A549 (cell line): ENCODE data around the gene KLHL35. TPM values are rescaled to one million over a fixed set of nuclear protein-coding genes. Genes with fewer than 3 reads are reported as not detected.

ENCODE experiments used
- ATAC-seq, 2 experiments: fragments of 200-7000 bp in 1 of 2; fragments of >200 bp in 1 of 2; cut with Nextera tagmentation in 1 of 2; cut with Tn5 transposase in 1 of 2; 3 replicates each; pipeline versions ENCODE4 v1.8.0 to v1.9.1; 2018 to 2020; ENCODE audit warnings: mild to moderate bottlenecking in 1 of 2, moderate library complexity in 1 of 2
- CTCF ChIA-PET: fragments of 300-600 bp; sonication (Branson Sonifier 250); formaldehyde crosslinking; extraction: SDS; loops from one replicate; lab custom pipeline; 2021; ENCODE audit warnings: antibody characterized with exemption, inconsistent platforms; lab: Yijun Ruan, JAX
- POLR2A ChIA-PET: fragments of 350-600 bp; formaldehyde crosslinking; extraction: SDS; loops from one replicate; lab custom pipeline; 2021; ENCODE audit warnings: antibody characterized with exemption, inconsistent platforms; lab: Yijun Ruan, JAX
- DNase-seq, 2 experiments: peaks; one replicate each; pipeline versions ENCODE4 v3.0.0 to v3.0.0-alpha.2; 2011 to 2016; ENCODE audit warnings: low read depth in 1 of 2, low spot score in 1 of 2
- FAIRE-seq: peaks from 2 replicates; lab custom pipeline; 2011; peaks lifted over from hg19 to GRCh38; lab: Jason Lieb, UNC
- H3K27ac ChIP-seq, 2 experiments: fragments of >200 bp; sonication (Bioruptor Twin); formaldehyde crosslinking; 3 replicates each; pipeline ENCODE4 v1.5.1; 2016 to 2017
- H3K4me1 ChIP-seq: fragments of >200 bp; sonication (Bioruptor Twin); formaldehyde crosslinking; 3 replicates; pipeline ENCODE4 v1.6.1; 2016
- H3K4me2 ChIP-seq: fragments of >200 bp; sonication (Bioruptor Twin); formaldehyde crosslinking; 3 replicates; pipeline ENCODE4 v1.6.1; 2016
- H3K4me3 ChIP-seq: fragments of >200 bp; sonication (Bioruptor Twin); formaldehyde crosslinking; 3 replicates; pipeline ENCODE4 v1.5.1; 2016
- H3K9me3 ChIP-seq: fragments of >200 bp; sonication (Bioruptor Twin); formaldehyde crosslinking; 3 replicates; pipeline ENCODE4 v1.6.1; 2016
- BHLHE40 ChIP-seq: IDR thresholded peaks from 2 replicates; pipeline ENCODE4 v1.6.1; 2012; ENCODE audit warnings: low read depth, low read length, inconsistent platforms
- CHD2 ChIP-seq: fragments of 150-350 bp; IDR thresholded peaks from 2 replicates; pipeline ENCODE4 v1.6.1; 2014; ENCODE audit warnings: low read length; ENCODE audit not compliant: partially characterized antibody
- CHD4 ChIP-seq: fragments of 200-600 bp; sonication (generic); IDR thresholded peaks from 2 replicates; pipeline ENCODE4 v1.6.1; 2016; ENCODE audit warnings: antibody characterized with exemption, mild to moderate bottlenecking, borderline replicate concordance
- EHF ChIP-seq: fragments of 250-450 bp; sonication (Bioruptor Pico); IDR thresholded peaks from 2 replicates; pipeline ENCODE4 v1.5.0; 2020; ENCODE audit warnings: mild to moderate bottlenecking
- EHMT2 ChIP-seq: fragments of 200-600 bp; sonication (generic); IDR thresholded peaks from 2 replicates; pipeline ENCODE4 v1.6.1; 2016; ENCODE audit warnings: antibody characterized with exemption, low read depth, mild to moderate bottlenecking, moderate library complexity
- EP300 ChIP-seq, 2 experiments: fragments of >200 bp; sonication (Bioruptor Twin); formaldehyde crosslinking; IDR thresholded peaks; 2 replicates in 1 of 2; 3 replicates in 1 of 2; pipeline ENCODE4 v1.6.1; 2016 to 2017
- HDAC2 ChIP-seq: fragments of 200-600 bp; sonication (generic); IDR thresholded peaks from 2 replicates; pipeline ENCODE4 v1.6.1; 2016
- HEYL ChIP-seq: fragments of 250-450 bp; sonication (Bioruptor Pico); IDR thresholded peaks from 2 replicates; pipeline ENCODE4 v1.8.0; 2021; ENCODE audit warnings: mild to moderate bottlenecking, moderate library complexity
- HOXB13 ChIP-seq: fragments of 250-450 bp; sonication (Bioruptor Pico); IDR thresholded peaks from 2 replicates; pipeline ENCODE4 v1.5.0; 2020; ENCODE audit warnings: low read depth, mild to moderate bottlenecking, moderate library complexity
- JUN ChIP-seq, 2 experiments: fragments of >200 bp; sonication (Bioruptor Twin); formaldehyde crosslinking; IDR thresholded peaks; 2 replicates in 1 of 2; 3 replicates in 1 of 2; pipeline ENCODE4 v1.6.1; 2016 to 2017
- JUNB ChIP-seq: fragments of >200 bp; sonication (Bioruptor Twin); formaldehyde crosslinking; IDR thresholded peaks from 2 replicates; pipeline ENCODE4 v1.6.1; 2016
- KDM1A ChIP-seq: fragments of 200-600 bp; sonication (generic); IDR thresholded peaks from 2 replicates; pipeline ENCODE4 v1.6.1; 2016; ENCODE audit warnings: low read depth, mild to moderate bottlenecking
- MYC ChIP-seq: IDR thresholded peaks from 2 replicates; pipeline ENCODE4 v1.6.1; 2012; ENCODE audit warnings: mild to moderate bottlenecking, inconsistent platforms, low read length, improper control_type of control experiment, borderline replicate concordance
- NFE2L2 ChIP-seq: fragments of 150-350 bp; conservative IDR thresholded peaks from 2 replicates; pipeline ENCODE4 v1.6.1; 2014; ENCODE audit warnings: low read length
- NPAS2 ChIP-seq: fragments of 250-450 bp; sonication (Bioruptor Pico); IDR thresholded peaks from 2 replicates; pipeline ENCODE4 v1.8.0; 2022; ENCODE audit warnings: mild to moderate bottlenecking, moderate library complexity, borderline replicate concordance
- PHF8 ChIP-seq: fragments of 200-600 bp; sonication (generic); IDR thresholded peaks from 2 replicates; pipeline ENCODE4 v1.6.1; 2016; ENCODE audit warnings: low read depth, mild to moderate bottlenecking, antibody characterized with exemption, moderate library complexity, borderline replicate concordance
- RARB ChIP-seq: fragments of 250-450 bp; sonication (Bioruptor Pico); IDR thresholded peaks from 2 replicates; pipeline ENCODE4 v1.8.0; 2021; ENCODE audit warnings: mild to moderate bottlenecking, moderate library complexity
- RCOR1 ChIP-seq: fragments of 150-350 bp; IDR thresholded peaks from 2 replicates; pipeline ENCODE4 v1.6.1; 2014; ENCODE audit warnings: antibody characterized with exemption, low read length, low read depth
- RFX5 ChIP-seq: fragments of 450-650 bp; IDR thresholded peaks from 2 replicates; pipeline ENCODE4 v1.7.1; 2014; ENCODE audit warnings: antibody characterized with exemption, mild to moderate bottlenecking, moderate library complexity
- RNF2 ChIP-seq: fragments of 200-600 bp; sonication (generic); IDR thresholded peaks from 2 replicates; pipeline ENCODE4 v1.6.1; 2016; ENCODE audit warnings: low read depth, mild to moderate bottlenecking, antibody characterized with exemption, moderate library complexity, borderline replicate concordance
- SMC3 ChIP-seq: fragments of >200 bp; sonication (Bioruptor Twin); formaldehyde crosslinking; IDR thresholded peaks from 3 replicates; pipeline ENCODE4 v1.6.1; 2018; ENCODE audit warnings: inconsistent platforms
- SREBF2 ChIP-seq: fragments of 450-650 bp; IDR thresholded peaks from 2 replicates; pipeline ENCODE4 v1.6.1; 2014; ENCODE audit warnings: mild to moderate bottlenecking, moderate library complexity
- TFCP2L1 ChIP-seq: fragments of 250-450 bp; sonication (Bioruptor Pico); IDR thresholded peaks from 2 replicates; pipeline ENCODE4 v1.5.0; 2021; ENCODE audit warnings: mild to moderate bottlenecking
- ZC3H11A ChIP-seq: fragments of 450-650 bp; IDR thresholded peaks from 2 replicates; pipeline ENCODE4 v1.6.1; 2014; ENCODE audit warnings: antibody characterized with exemption, mild to moderate bottlenecking
- ZSCAN20 ChIP-seq: fragments of 250-450 bp; sonication (Bioruptor Pico); IDR thresholded peaks from 2 replicates; pipeline ENCODE4 v1.8.0; 2022; ENCODE audit warnings: mild to moderate bottlenecking, moderate library complexity
- WGBS: methylation state at CpG from one replicate; pipeline ENCODE4 v1.1.6; 2017; ENCODE audit errors: missing lambda C conversion rate; 5-methylcytosine and 5-hydroxymethylcytosine counted together
- polyA plus RNA-seq, 4 experiments: library from polyadenylated mRNA; depleted of rRNA in 3 of 4; stranded (reverse); fragments of >200 nt; fragmentation: RNase III in 1 of 4; extraction: RNeasy Plus Mini Kit Qiagen cat#74134 plus additional on column Dnase treatment in 1 of 4; gene quantifications; 2 replicates in 3 of 4; 3 replicates in 1 of 4; pipeline ENCODE4 v1.2.3, GENCODE V29; 2011 to 2017
- TF ChIP-seq, protein P1 (sequence below): IDR thresholded peaks from 2 replicates; pipeline ENCODE4 v1.6.1; 2012
- TF ChIP-seq, protein P2 (sequence below): fragments of >200 bp; sonication (Bioruptor Twin); formaldehyde crosslinking; IDR thresholded peaks from 3 replicates; pipeline ENCODE4 v1.5.1; 2016
- TF ChIP-seq, protein P3 (sequence below): IDR thresholded peaks from 2 replicates; pipeline ENCODE4 v1.6.1; 2012; ENCODE audit warnings: low read depth, borderline replicate concordance

Gene KLHL35
- polyA plus RNA-seq, 2 of the 4 experiments (the other 2 are of a cell fraction): 0.56 to 1.0 TPM

DNA sequence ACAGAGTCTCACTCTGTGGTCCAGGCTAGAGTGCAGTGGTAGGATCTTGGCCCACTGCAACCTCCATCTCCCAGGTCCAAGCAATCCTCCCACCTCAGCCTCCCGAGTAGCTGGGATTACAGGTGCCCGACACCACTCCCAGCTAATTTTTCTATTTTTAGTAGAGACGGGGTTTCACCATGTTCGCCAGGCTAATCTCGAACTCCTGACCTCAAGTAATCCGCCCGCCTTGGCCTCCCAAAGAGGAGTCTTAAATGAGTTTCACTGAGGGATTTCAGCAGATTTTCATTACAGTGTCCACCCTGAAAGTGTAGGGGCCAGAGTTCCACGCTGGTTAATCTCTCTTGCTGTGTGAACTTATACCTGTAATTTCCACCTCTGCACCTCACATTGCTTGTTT lies 34.1 kb downstream of the KLHL35 start:
- Histone ChIP-seq H3K4me2 (no peak overlapping the region; the same call in 2 of the 3 replicates), H3K4me3 (no peak overlapping the region), H3K9me3 (no peaks in the 10 kb centered on the region), H3K4me1 (peaks cover 27% of the 10 kb centered on the region), H3K27ac (peak overlapping the region in 1 of 2 experiments; percentile 45; a peak in 2 of 6 replicates)
- DNase-seq (no peak), FAIRE-seq (no peak), ATAC-seq (peak; percentile 5 to 9; a peak in 3 of 6 replicates)
- 49% methylated on average over 8 of the region's 8 CpGs for WGBS
- ChIA-PET CTCF (interaction anchor here (0.8 to 13.3 kb wide), 6 partner anchors 11 to 148 kb away, joined by 3 to 231 read pairs (median 28); no protein-coding TSS in a partner anchor), POLR2A (no interaction called here)
- TF ChIP-seq, protein P1, sequence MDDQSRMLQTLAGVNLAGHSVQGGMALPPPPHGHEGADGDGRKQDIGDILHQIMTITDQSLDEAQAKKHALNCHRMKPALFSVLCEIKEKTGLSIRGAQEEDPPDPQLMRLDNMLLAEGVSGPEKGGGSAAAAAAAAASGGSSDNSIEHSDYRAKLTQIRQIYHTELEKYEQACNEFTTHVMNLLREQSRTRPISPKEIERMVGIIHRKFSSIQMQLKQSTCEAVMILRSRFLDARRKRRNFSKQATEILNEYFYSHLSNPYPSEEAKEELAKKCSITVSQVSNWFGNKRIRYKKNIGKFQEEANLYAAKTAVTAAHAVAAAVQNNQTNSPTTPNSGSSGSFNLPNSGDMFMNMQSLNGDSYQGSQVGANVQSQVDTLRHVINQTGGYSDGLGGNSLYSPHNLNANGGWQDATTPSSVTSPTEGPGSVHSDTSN: no peak
- no peak for TF ChIP-seq SMC3
- no peak for TF ChIP-seq CHD4
- TF ChIP-seq HDAC2: no peak
- TF ChIP-seq ZSCAN20 (CRISPR knock-in tag): no peak
- TF ChIP-seq MYC: no peak
- TF ChIP-seq, all 56 proteins: peak for 0

DNA sequence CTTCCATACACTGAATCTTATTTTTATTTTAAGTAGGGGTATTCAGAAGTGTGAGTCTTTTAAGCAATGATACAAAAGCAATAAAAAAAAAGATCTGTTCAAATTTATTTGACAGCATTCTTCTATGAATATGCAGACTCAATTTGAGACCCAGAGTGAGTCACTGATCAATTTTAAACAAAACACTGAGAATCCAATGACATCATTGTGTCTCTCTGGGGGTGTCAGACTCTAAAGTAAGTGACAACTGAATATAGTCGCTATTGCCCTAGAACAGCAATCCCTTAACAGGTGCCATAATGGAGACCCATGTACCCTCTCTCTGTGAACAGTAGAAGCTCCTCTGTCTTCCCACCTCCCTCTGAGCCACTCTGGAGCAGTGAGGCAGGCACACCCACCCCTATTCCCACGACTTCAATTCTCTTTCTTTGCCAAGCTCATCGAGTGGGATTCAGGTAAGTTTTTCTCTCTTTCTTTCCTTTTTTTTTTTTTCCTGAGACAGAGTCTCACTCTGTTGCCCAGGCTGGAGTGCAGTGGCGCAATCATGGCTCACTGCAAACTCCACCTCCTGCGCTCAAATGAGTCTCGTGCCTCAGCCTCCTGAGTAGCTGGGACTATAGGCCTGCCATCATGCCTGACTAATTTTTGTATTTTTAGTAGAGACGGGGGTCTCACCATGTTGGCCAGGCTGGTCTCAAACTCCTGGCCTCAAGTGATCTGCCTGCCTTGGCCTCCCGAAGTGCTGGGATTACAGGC lies 38.7 kb downstream of the KLHL35 start:
- Histone ChIP-seq H3K4me1 (peaks cover 6% of the 10 kb centered on the region; the same call in 2 of the 3 replicates), H3K4me3 (no peak overlapping the region), H3K27ac (no peak overlapping the region), H3K9me3 (no peaks in the 10 kb centered on the region), H3K4me2 (no peak overlapping the region)
- no peak for DNase-seq
- no peak for FAIRE-seq
- ChIA-PET CTCF (interaction anchor here (0.9 to 7.2 kb wide), 3 partner anchors 9 to 13 kb away, joined by 3 to 53 read pairs (median 5); no protein-coding TSS in a partner anchor), POLR2A (no interaction called here)
- ATAC-seq: no peak
- 44% methylated on average over 8 of the region's 8 CpGs for WGBS
- TF ChIP-seq SREBF2: no peak
- no peak for TF ChIP-seq HOXB13 (CRISPR knock-in tag)
- TF ChIP-seq EHMT2: no peak
- TF ChIP-seq RCOR1: no peak
- TF ChIP-seq PHF8: no peak
- no peak for TF ChIP-seq RNF2
- no peak for TF ChIP-seq EP300 (IDR thresholded peaks at IDR 0.05)
- no peak for TF ChIP-seq HEYL
- TF ChIP-seq CHD2: no peak
- no peak for TF ChIP-seq EHF
- no peak for TF ChIP-seq BHLHE40
- no peak for TF ChIP-seq TFCP2L1 (CRISPR knock-in tag)
- TF ChIP-seq JUN (IDR thresholded peaks at IDR 0.05): no peak
- TF ChIP-seq, all 56 proteins: peak for 0

DNA sequence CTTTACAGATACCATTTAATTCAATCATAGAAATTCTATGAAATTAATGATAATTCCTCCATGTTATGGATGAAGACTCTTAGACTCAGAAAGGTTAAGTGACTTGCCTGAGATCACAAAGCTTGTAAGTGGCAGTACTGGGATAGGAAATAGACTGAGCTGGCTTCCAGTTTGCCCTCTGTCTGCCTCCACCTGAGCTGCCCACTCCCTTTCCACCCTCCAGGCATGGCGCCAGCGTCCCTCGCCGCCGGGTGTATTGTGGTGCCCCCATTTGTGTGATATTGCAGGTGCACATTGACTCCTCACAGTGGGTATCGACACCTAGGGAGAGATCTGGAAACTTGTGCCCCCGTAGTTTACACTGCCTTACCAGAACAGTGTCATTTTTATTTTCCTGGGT lies 43.1 kb downstream of the KLHL35 start:
- Histone ChIP-seq H3K4me3 (no peak overlapping the region), H3K4me1 (peaks cover 36% of the 10 kb centered on the region), H3K4me2 (no peak overlapping the region), H3K9me3 (no peaks in the 10 kb centered on the region), H3K27ac (no peak overlapping the region)
- POLR2A ChIA-PET: interaction anchor here (1.1 kb wide), 1 partner anchor 64 kb away, joined by 3 read pairs; no protein-coding TSS in a partner anchor
- no peak for ATAC-seq
- DNase-seq: no peak
- CTCF ChIA-PET: interaction anchor here (1.1 to 20.4 kb wide), 20 partner anchors 9 to 477 kb away, joined by 3 to 581 read pairs (median 11); partner anchors contain the start of gene RPS3
- 85% methylated on average over 7 of the region's 7 CpGs for WGBS
- FAIRE-seq: no peak
- TF ChIP-seq RNF2 (no peak), MYC (no peak), NFE2L2 (no peak), ZC3H11A (no peak), PHF8 (no peak), RFX5 (no peak), TFCP2L1 (CRISPR knock-in tag) (no peak), JUNB (no peak), EHMT2 (no peak), RARB (CRISPR knock-in tag) (no peak), EP300 (IDR thresholded peaks at IDR 0.05) (no peak), NPAS2 (no peak), KDM1A (no peak)
- TF ChIP-seq, protein P2, sequence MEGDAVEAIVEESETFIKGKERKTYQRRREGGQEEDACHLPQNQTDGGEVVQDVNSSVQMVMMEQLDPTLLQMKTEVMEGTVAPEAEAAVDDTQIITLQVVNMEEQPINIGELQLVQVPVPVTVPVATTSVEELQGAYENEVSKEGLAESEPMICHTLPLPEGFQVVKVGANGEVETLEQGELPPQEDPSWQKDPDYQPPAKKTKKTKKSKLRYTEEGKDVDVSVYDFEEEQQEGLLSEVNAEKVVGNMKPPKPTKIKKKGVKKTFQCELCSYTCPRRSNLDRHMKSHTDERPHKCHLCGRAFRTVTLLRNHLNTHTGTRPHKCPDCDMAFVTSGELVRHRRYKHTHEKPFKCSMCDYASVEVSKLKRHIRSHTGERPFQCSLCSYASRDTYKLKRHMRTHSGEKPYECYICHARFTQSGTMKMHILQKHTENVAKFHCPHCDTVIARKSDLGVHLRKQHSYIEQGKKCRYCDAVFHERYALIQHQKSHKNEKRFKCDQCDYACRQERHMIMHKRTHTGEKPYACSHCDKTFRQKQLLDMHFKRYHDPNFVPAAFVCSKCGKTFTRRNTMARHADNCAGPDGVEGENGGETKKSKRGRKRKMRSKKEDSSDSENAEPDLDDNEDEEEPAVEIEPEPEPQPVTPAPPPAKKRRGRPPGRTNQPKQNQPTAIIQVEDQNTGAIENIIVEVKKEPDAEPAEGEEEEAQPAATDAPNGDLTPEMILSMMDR: no peak
- TF ChIP-seq, protein P3, sequence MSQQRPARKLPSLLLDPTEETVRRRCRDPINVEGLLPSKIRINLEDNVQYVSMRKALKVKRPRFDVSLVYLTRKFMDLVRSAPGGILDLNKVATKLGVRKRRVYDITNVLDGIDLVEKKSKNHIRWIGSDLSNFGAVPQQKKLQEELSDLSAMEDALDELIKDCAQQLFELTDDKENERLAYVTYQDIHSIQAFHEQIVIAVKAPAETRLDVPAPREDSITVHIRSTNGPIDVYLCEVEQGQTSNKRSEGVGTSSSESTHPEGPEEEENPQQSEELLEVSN: no peak
- TF ChIP-seq, protein P1: no peak
